Stomach (tissue), 4 donors: ENCODE data around the gene DYNC1H1.

Experiments used
- CTCF ChIP-seq, 7 experiments: fragments of 450-650 bp in 4 of 7; fragments of 200-600 bp in 3 of 7; sonication (generic) in 3 of 7; IDR thresholded peaks; one replicate each; pipeline ENCODE4 v1.5.1; 2016 to 2019; ENCODE audit warnings: antibody characterized with exemption in 7 of 7, control low read depth in 2 of 7, mild to moderate bottlenecking in 1 of 7
- EP300 ChIP-seq: sonication (generic); formaldehyde crosslinking; IDR thresholded peaks from one replicate; pipeline ENCODE4 v1.6.1; 2017; ENCODE audit warnings: antibody characterized with exemption
- POLR2A ChIP-seq, 4 donors: fragments of 450-650 bp; IDR thresholded peaks; one replicate each; pipeline ENCODE4 v1.6.1; 2016; ENCODE audit warnings: antibody characterized with exemption in 4 of 4, control low read depth in 2 of 4, mild to moderate bottlenecking in 1 of 4, moderate library complexity in 1 of 4
- POLR2AphosphoS5 ChIP-seq, 3 donors: sonication (generic); formaldehyde crosslinking; IDR thresholded peaks; one replicate each; pipeline ENCODE4 v1.6.1; 2016; ENCODE audit warnings: antibody characterized with exemption in 3 of 3

GRCh38 chr14:101958418-101959180 lies 5.8 kb upstream of the DYNC1H1 start:
- TF ChIP-seq EP300 (no peak), CTCF (IDR thresholded peaks at IDR 0.05) (no peak), POLR2A (IDR thresholded peaks at IDR 0.05) (no peak), POLR2AphosphoS5 (IDR thresholded peaks at IDR 0.05) (no peak)
